SH-SY5Y (cell line): ENCODE results near the gene NAPEPLD.

Experiments used
- GATA2 ChIP-seq: IDR thresholded peaks from 2 replicates; pipeline ENCODE4 v1.6.1; 2011; ENCODE audit warnings: mild to moderate bottlenecking, low read depth, low read length
- GATA3 ChIP-seq: IDR thresholded peaks from 2 replicates; pipeline ENCODE4 v1.6.1; 2011; ENCODE audit warnings: low read depth, mild to moderate bottlenecking, low read length, moderate library complexity

- no peak for TF ChIP-seq GATA3
- TF ChIP-seq GATA2: no peak; the same call in 1 of the 2 replicates
Measured at GRCh38 chr7:103148994-103149807, at the start of gene NAPEPLD.
